ENCODE data around the gene KATNAL1.
"Not testable (repeated sequence)": the region's sequence is repeated elsewhere in the genome, so short reads cannot be mapped to it uniquely, and the experiment has no call there.

The KATNAL1 gene

GRCh38 chr13:30290812-30291436 is 16.4 kb downstream of the KATNAL1 start:
- no peak for DNase-seq

GRCh38 chr13:30289533-30289932 is 17.8 kb downstream of the KATNAL1 start:
- DNase-seq: no peak

DNA sequence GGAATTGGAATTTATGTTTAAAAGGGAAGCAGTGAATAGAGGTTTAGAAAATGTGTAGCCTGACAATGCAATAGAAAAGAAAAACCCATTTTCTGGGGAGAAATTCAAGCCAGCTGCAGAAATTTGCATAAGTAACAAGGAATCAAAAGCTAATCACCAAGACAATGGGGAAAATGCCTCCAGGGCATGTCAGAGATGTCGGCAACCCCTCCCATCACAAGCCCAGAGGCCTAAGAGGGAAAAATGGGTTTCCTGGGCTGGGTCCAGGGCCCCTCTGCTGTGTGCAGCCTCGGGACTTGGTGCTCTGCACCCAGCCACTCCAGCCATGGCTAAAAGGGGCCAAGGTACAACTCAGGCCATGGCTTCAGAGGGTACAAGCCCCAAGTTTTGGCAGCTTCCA is 21.3 kb downstream of the KATNAL1 start:
- not testable (repeated sequence) for DNase-seq

- DNase-seq: no peak
Measured at GRCh38 chr13:30276178-30276577, 31.2 kb downstream of the KATNAL1 start.

- DNase-seq: no peak
Measured at GRCh38 chr13:30274083-30274482, 33.3 kb downstream of the KATNAL1 start.

DNA sequence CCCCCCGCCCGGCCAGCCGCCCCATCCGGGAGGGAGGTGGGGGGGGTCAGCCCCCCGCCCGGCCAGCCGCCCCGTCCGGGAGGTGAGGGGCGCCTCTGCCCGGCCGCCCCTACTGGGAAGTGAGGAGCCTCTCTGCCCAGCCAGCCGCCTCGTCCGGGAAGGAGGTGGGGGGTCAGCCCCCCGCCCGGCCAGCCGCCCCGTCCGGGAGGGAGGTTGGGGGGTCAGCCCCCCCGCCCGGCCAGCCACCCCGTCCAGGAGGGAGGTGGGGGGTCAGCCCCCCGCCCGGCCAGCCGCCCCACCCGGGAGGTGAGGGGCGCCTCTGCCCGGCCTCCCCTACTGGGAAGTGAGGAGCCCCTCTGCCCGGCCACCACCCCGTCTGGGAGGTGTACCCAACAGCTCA is 37.3 kb downstream of the KATNAL1 start:
- not testable (repeated sequence) for DNase-seq

- DNase-seq: no peak
Measured at GRCh38 chr13:30268673-30269072, 38.7 kb downstream of the KATNAL1 start.

- DNase-seq: no peak
Measured at GRCh38 chr13:30266756-30267155, 40.6 kb downstream of the KATNAL1 start.

- not testable (repeated sequence) for DNase-seq
Measured at GRCh38 chr13:30259149-30259733, 48.1 kb downstream of the KATNAL1 start.

- DNase-seq: no peak
Measured at GRCh38 chr13:30257468-30258099, 49.8 kb downstream of the KATNAL1 start.

DNA sequence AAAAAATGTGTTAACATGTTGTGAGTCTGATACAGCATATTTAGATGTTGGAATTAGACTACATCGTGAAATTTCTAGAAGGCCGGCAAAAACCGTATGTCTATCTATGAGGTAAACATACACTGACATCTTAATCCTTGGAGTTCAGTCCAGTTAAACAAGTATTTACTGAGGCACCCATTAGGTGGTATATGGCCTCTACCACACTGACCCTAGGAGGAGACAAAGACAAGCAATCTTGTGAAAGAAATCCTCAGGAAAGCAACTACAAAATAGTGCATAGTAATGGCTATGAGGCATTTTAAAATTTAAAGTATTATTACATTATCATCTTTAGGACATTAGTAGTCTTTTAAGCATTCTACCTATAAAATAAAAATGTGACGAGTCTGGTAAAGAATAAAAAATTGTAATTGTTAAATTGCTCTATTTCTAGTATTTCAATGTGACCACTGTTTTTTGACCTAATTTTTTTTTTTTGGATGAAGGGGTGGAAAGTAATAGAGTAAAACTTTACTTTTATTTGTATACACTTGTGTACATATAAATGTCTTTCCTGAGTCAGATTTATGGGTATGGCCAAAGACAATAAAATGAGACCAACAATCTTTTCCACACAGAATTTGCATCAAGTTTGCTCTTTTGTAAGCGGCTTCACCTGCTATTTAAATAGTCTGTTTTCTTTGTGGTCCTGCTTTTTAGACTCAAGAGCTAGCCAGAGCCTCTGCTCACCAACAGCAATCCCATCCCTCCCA is 50.5 kb downstream of the KATNAL1 start:
- no peak for DNase-seq

DNA sequence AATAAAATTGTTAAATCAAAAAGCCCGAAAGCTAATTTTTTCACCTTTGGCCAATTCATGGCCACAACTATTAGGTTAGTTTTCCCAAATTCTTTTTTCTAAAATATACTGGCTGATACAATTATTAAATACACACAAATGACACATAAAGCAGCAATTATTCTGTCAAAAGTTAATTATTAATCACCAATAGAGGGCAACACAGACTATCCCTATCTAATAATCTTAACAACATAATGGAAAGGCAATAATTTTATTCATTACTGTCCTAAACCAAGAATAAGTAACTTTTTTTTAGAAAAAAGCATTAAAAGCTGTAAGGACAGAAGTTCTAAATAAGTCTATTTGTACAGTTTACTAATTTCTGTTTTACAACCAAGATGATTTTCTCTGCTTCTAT is 51.7 kb downstream of the KATNAL1 start:
- no peak for DNase-seq

- no peak for DNase-seq
Measured at GRCh38 chr13:30253830-30254229, 53.5 kb downstream of the KATNAL1 start.

GRCh38 chr13:30247406-30247805 is 59.9 kb downstream of the KATNAL1 start:
- no peak for DNase-seq

- no peak for DNase-seq
Measured at GRCh38 chr13:30241532-30241931, 65.8 kb downstream of the KATNAL1 start.

- DNase-seq: no peak
Measured at GRCh38 chr13:30240608-30241007, 66.7 kb downstream of the KATNAL1 start.

- DNase-seq: no peak
Measured at GRCh38 chr13:30235216-30235615, 72.1 kb downstream of the KATNAL1 start.

GRCh38 chr13:30234619-30235162 is 72.7 kb downstream of the KATNAL1 start:
- no peak for DNase-seq

DNA sequence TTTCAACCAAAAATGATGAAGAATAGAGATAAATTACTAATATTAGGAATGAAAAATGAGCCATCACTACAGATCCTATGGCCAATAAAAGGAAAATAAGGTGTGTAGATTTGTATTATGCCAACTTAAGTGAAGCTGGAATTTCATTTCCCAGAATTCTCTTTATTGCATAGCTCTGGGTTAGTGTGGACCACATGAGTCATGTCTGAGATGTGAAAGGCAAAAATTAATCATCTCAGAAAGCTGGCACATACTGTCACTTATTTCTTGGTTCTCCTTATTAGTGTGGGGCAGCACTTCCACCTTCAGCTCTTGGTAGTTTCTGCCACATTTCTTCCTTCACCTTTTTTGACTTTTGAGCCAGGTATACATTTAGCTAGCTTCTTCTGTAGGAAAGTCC is 82.6 kb downstream of the KATNAL1 start:
- DNase-seq: no peak

- no peak for DNase-seq
Measured at GRCh38 chr13:30222254-30222653, 85.1 kb downstream of the KATNAL1 start.

- no peak for DNase-seq
Measured at GRCh38 chr13:30216111-30216510, 91.2 kb downstream of the KATNAL1 start.

GRCh38 chr13:30212256-30212655 is 95.1 kb downstream of the KATNAL1 start:
- DNase-seq: no peak

DNA sequence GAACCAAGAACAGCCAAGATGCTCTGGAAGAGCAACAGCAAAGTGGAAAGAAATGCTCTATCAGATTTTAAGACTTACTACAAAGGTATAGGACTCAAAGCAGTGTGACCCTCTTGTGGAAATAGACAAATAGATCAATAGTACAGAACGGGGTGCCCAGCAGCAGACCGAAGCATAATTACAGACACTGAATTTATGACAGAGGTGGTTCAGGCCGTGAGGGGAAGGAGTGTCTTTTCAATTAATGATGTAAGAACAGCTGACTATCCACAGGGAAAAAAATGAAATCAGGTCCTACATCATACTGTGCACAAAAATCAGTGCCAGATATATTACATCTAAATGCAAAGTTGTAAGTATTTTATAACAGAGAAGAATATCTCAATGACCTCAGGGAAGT is 95.6 kb downstream of the KATNAL1 start:
- DNase-seq: no peak

DNA sequence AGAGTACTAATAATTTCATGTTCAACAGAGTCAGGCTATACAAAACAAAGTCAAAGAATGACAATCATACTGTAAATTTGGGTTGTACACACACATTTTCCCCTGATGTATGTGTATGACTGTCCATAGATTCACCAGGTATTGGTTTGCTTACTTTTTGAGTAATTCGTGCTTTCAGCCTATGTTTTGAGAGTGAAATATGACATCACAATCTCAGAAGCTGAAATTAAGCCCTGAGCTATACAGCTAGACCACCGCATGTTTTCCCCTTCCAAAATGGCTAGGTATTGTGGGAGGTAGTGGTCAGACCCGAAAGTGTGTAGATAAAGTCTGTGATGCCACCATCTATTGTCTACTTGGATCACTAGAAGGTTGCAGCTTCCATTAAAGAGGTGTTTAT is 102.8 kb downstream of the KATNAL1 start:
- no peak for DNase-seq
